WTC11 (cell line): ENCODE data around the gene MLN.
A peak's percentile ranks its signal among the peaks of the same experiment; 100 is the strongest.

Source experiments
- NFYB ChIP-seq: sonication (generic); formaldehyde crosslinking; conservative IDR thresholded peaks from 2 replicates; pipeline ENCODE4 v1.8.0; 2022; ENCODE audit warnings: low read depth, missing genetic modification reagents
- NR2C2 ChIP-seq: sonication (generic); formaldehyde crosslinking; IDR thresholded peaks from 2 replicates; pipeline ENCODE4 v1.8.0; 2022; ENCODE audit warnings: mild to moderate bottlenecking, missing genetic modification reagents
- SP1 ChIP-seq: sonication (generic); formaldehyde crosslinking; conservative IDR thresholded peaks from 2 replicates; pipeline ENCODE4 v1.8.1; 2022; ENCODE audit warnings: missing genetic modification reagents
- ZNF263 ChIP-seq: sonication (generic); formaldehyde crosslinking; IDR thresholded peaks from 2 replicates; pipeline ENCODE4 v1.8.1; 2022; ENCODE audit warnings: low read depth, mild to moderate bottlenecking, moderate library complexity, missing genetic modification reagents
- ZNF423 ChIP-seq: fragments of 250-450 bp; sonication (Bioruptor Pico); IDR thresholded peaks from 2 replicates; pipeline ENCODE4 v2.1.2; 2022; ENCODE audit warnings: mild to moderate bottlenecking, moderate library complexity
- TF ChIP-seq, protein P1 (sequence below): sonication (generic); formaldehyde crosslinking; IDR thresholded peaks from 2 replicates; pipeline ENCODE4 v1.8.0; 2022; ENCODE audit warnings: mild to moderate bottlenecking, missing genetic modification reagents
- TF ChIP-seq, protein P2 (sequence below): sonication (generic); formaldehyde crosslinking; IDR thresholded peaks from 2 replicates; pipeline ENCODE4 v1.8.1; 2023; ENCODE audit warnings: mild to moderate bottlenecking, missing genetic modification reagents, moderate library complexity
- TF ChIP-seq, protein P3 (sequence below): fragments of 200-600 bp; IDR thresholded peaks from 2 replicates; pipeline ENCODE4 v1.8.0; 2022; ENCODE audit warnings: antibody characterized with exemption
- TF ChIP-seq, protein P4 (sequence below): sonication (generic); formaldehyde crosslinking; IDR thresholded peaks from 2 replicates; pipeline ENCODE4 v1.8.1; 2022; ENCODE audit warnings: low read depth, mild to moderate bottlenecking, moderate library complexity, missing genetic modification reagents, borderline replicate concordance
- TF ChIP-seq, protein P5 (sequence below): sonication (generic); formaldehyde crosslinking; IDR thresholded peaks from 2 replicates; pipeline ENCODE4 v1.8.0; 2023; ENCODE audit warnings: missing genetic modification reagents
- TF ChIP-seq, protein P6 (sequence below): sonication (generic); formaldehyde crosslinking; IDR thresholded peaks from 2 replicates; pipeline ENCODE4 v1.8.0; 2022; ENCODE audit warnings: missing genetic modification reagents

DNA sequence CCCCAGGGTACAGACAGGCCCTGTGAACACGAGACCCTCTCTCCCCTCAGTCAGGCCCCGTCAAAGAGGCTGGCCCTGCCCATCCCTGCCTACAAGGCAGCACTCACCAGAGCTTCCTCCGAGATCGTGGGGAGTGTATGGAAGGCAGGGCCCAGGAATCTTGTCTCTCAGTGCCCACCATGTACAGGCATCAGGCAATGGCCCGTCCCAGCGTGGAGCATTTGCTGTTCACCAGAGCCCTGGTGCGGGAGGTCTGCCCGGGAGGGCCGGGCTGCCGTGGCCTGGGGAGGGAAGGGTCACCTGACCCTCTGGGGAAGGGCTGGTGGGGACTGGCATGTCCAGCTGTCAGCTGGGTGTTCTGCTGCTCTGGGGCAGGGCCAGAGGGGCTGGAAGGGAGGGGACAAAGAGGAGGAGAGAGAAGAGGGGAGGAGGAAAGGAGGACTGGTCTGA, 57.1 kb downstream of the MLN start, which contains the start of gene IP6K3:
- TF ChIP-seq, protein P1, sequence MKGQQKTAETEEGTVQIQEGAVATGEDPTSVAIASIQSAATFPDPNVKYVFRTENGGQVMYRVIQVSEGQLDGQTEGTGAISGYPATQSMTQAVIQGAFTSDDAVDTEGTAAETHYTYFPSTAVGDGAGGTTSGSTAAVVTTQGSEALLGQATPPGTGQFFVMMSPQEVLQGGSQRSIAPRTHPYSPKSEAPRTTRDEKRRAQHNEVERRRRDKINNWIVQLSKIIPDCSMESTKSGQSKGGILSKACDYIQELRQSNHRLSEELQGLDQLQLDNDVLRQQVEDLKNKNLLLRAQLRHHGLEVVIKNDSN: no peak
- TF ChIP-seq, protein P2, sequence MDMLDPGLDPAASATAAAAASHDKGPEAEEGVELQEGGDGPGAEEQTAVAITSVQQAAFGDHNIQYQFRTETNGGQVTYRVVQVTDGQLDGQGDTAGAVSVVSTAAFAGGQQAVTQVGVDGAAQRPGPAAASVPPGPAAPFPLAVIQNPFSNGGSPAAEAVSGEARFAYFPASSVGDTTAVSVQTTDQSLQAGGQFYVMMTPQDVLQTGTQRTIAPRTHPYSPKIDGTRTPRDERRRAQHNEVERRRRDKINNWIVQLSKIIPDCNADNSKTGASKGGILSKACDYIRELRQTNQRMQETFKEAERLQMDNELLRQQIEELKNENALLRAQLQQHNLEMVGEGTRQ (CRISPR knock-in tag): peak; percentile 64
- TF ChIP-seq, protein P3, sequence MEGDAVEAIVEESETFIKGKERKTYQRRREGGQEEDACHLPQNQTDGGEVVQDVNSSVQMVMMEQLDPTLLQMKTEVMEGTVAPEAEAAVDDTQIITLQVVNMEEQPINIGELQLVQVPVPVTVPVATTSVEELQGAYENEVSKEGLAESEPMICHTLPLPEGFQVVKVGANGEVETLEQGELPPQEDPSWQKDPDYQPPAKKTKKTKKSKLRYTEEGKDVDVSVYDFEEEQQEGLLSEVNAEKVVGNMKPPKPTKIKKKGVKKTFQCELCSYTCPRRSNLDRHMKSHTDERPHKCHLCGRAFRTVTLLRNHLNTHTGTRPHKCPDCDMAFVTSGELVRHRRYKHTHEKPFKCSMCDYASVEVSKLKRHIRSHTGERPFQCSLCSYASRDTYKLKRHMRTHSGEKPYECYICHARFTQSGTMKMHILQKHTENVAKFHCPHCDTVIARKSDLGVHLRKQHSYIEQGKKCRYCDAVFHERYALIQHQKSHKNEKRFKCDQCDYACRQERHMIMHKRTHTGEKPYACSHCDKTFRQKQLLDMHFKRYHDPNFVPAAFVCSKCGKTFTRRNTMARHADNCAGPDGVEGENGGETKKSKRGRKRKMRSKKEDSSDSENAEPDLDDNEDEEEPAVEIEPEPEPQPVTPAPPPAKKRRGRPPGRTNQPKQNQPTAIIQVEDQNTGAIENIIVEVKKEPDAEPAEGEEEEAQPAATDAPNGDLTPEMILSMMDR: no peak
- TF ChIP-seq, protein P4, sequence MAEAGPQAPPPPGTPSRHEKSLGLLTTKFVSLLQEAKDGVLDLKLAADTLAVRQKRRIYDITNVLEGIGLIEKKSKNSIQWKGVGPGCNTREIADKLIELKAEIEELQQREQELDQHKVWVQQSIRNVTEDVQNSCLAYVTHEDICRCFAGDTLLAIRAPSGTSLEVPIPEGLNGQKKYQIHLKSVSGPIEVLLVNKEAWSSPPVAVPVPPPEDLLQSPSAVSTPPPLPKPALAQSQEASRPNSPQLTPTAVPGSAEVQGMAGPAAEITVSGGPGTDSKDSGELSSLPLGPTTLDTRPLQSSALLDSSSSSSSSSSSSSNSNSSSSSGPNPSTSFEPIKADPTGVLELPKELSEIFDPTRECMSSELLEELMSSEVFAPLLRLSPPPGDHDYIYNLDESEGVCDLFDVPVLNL (CRISPR knock-in tag): no peak
- TF ChIP-seq NR2C2 (CRISPR knock-in tag) (no peak), ZNF423 (no peak), NFYB (no peak), SP1 (CRISPR knock-in tag) (no peak), ZNF263 (CRISPR knock-in tag) (no peak)
- TF ChIP-seq, protein P5, sequence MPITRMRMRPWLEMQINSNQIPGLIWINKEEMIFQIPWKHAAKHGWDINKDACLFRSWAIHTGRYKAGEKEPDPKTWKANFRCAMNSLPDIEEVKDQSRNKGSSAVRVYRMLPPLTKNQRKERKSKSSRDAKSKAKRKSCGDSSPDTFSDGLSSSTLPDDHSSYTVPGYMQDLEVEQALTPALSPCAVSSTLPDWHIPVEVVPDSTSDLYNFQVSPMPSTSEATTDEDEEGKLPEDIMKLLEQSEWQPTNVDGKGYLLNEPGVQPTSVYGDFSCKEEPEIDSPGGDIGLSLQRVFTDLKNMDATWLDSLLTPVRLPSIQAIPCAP (CRISPR knock-in tag): no peak
- TF ChIP-seq, protein P6, sequence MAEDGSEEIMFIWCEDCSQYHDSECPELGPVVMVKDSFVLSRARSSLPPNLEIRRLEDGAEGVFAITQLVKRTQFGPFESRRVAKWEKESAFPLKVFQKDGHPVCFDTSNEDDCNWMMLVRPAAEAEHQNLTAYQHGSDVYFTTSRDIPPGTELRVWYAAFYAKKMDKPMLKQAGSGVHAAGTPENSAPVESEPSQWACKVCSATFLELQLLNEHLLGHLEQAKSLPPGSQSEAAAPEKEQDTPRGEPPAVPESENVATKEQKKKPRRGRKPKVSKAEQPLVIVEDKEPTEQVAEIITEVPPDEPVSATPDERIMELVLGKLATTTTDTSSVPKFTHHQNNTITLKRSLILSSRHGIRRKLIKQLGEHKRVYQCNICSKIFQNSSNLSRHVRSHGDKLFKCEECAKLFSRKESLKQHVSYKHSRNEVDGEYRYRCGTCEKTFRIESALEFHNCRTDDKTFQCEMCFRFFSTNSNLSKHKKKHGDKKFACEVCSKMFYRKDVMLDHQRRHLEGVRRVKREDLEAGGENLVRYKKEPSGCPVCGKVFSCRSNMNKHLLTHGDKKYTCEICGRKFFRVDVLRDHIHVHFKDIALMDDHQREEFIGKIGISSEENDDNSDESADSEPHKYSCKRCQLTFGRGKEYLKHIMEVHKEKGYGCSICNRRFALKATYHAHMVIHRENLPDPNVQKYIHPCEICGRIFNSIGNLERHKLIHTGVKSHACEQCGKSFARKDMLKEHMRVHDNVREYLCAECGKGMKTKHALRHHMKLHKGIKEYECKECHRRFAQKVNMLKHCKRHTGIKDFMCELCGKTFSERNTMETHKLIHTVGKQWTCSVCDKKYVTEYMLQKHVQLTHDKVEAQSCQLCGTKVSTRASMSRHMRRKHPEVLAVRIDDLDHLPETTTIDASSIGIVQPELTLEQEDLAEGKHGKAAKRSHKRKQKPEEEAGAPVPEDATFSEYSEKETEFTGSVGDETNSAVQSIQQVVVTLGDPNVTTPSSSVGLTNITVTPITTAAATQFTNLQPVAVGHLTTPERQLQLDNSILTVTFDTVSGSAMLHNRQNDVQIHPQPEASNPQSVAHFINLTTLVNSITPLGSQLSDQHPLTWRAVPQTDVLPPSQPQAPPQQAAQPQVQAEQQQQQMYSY (CRISPR knock-in tag): no peak
